NCI-H1417 treated with DMSO at 0.1 percent for 48 hours (cell line): ENCODE data around the gene SLC38A1.
"Not testable (repeated sequence)": the region's sequence is repeated elsewhere in the genome, so short reads cannot be mapped to it uniquely, and the experiment has no call there.

Experiments
- DNase-seq: peaks from one replicate; lab custom pipeline; 2025; lab: John Stamatoyannopoulos, UW

Gene SLC38A1

GRCh38 chr12:46264057-46264456 is 4.8 kb downstream of the SLC38A1 start:
- no peak for DNase-seq

- no peak for DNase-seq
Observed at GRCh38 chr12:46263140-46264016, 5.5 kb downstream of the SLC38A1 start.

GRCh38 chr12:46261646-46262045 is 7.2 kb downstream of the SLC38A1 start:
- no peak for DNase-seq

GRCh38 chr12:46260913-46261476 is 7.8 kb downstream of the SLC38A1 start:
- DNase-seq: no peak

- no peak for DNase-seq
Observed at GRCh38 chr12:46260124-46260912, 8.5 kb downstream of the SLC38A1 start.

GRCh38 chr12:46259713-46260112 is 9.1 kb downstream of the SLC38A1 start:
- DNase-seq: no peak

GRCh38 chr12:46259071-46259470 is 9.8 kb downstream of the SLC38A1 start:
- DNase-seq: no peak

- DNase-seq: no peak
Observed at GRCh38 chr12:46258129-46258528, 10.7 kb downstream of the SLC38A1 start.

GRCh38 chr12:46256942-46257341 is 11.9 kb downstream of the SLC38A1 start:
- DNase-seq: no peak

- DNase-seq: no peak
Observed at GRCh38 chr12:46253544-46254162, 15.2 kb downstream of the SLC38A1 start.

- DNase-seq: not testable (repeated sequence)
Observed at GRCh38 chr12:46251994-46252393, 16.8 kb downstream of the SLC38A1 start.

- DNase-seq: not testable (repeated sequence)
Observed at GRCh38 chr12:46249960-46250359, 18.9 kb downstream of the SLC38A1 start.

GRCh38 chr12:46246021-46246700 is 22.7 kb downstream of the SLC38A1 start:
- DNase-seq: no peak

- no peak for DNase-seq
Observed at GRCh38 chr12:46244997-46245396, 23.8 kb downstream of the SLC38A1 start.

- no peak for DNase-seq
Observed at GRCh38 chr12:46244273-46244915, 24.4 kb downstream of the SLC38A1 start.

GRCh38 chr12:46242569-46242968 is 26.3 kb downstream of the SLC38A1 start:
- DNase-seq: no peak

- no peak for DNase-seq
Observed at GRCh38 chr12:46240436-46240835, 28.4 kb downstream of the SLC38A1 start.

- DNase-seq: no peak
Observed at GRCh38 chr12:46238821-46239220, 30.0 kb downstream of the SLC38A1 start.

- DNase-seq: no peak
Observed at GRCh38 chr12:46237371-46238045, 31.3 kb downstream of the SLC38A1 start.

GRCh38 chr12:46234000-46234399 is 34.8 kb downstream of the SLC38A1 start:
- DNase-seq: no peak

- DNase-seq: no peak
Observed at GRCh38 chr12:46233423-46233822, 35.4 kb downstream of the SLC38A1 start.
